IMR-90 (cell line): Measurements from ENCODE around the gene PGBD5. TPM values are rescaled to one million over a fixed set of nuclear protein-coding genes. Genes with fewer than 3 reads are reported as not detected.

Source experiments
- ATAC-seq: fragments of 200-7000 bp; cut with Tn5 transposase; 2 replicates; pipeline ENCODE4 v1.9.1; 2020; ENCODE audit warnings: low read depth, mild to moderate bottlenecking, moderate library complexity
- BruUV-seq: library from RNA; stranded (reverse); fragments of 400-500 nt; replicated peaks from 2 replicates; lab custom pipeline; 2021; lab: Mats Ljungman, UMichigan
- CTCF ChIA-PET: fragments of 300-600 bp; formaldehyde crosslinking; extraction: SDS; loops from one replicate; lab custom pipeline; 2021; ENCODE audit warnings: antibody characterized with exemption; lab: Yijun Ruan, JAX
- POLR2A ChIA-PET: fragments of 300-600 bp; sonication (Branson Sonifier 250); formaldehyde crosslinking; loops from one replicate; lab custom pipeline; 2022; ENCODE audit warnings: antibody characterized with exemption; ENCODE audit not compliant: unreplicated experiment; lab: Charles Lee
- DNase-seq: peaks from one replicate; pipeline ENCODE4 v3.0.0; 2013
- H2AFZ ChIP-seq: replicated peaks from 2 replicates; pipeline ENCODE3; 2013; ENCODE audit warnings: low read length, mild to moderate bottlenecking; ENCODE audit not compliant: poor library complexity
- H2AK5ac ChIP-seq: 2 replicates; pipeline ENCODE4 v1.6.1; 2013; ENCODE audit warnings: low read depth, low read length, inconsistent platforms
- H2AK9ac ChIP-seq: replicated peaks from 2 replicates; pipeline ENCODE3; 2013; ENCODE audit warnings: mild to moderate bottlenecking, low read depth, low read length, moderate library complexity; ENCODE audit not compliant: poor library complexity
- H2BK120ac ChIP-seq: 2 replicates; pipeline ENCODE4 v1.6.1; 2013; ENCODE audit warnings: low read depth, low read length, inconsistent platforms
- H2BK15ac ChIP-seq: 3 replicates; pipeline ENCODE4 v1.6.1; 2013; ENCODE audit warnings: low read depth, low read length, inconsistent platforms
- H2BK20ac ChIP-seq: 2 replicates; pipeline ENCODE4 v1.6.1; 2013; ENCODE audit warnings: low read depth, mild to moderate bottlenecking, inconsistent platforms, low read length, moderate library complexity
- H2BK5ac ChIP-seq: 2 replicates; pipeline ENCODE4 v1.6.1; 2013; ENCODE audit warnings: mild to moderate bottlenecking, low read depth, low read length, inconsistent platforms; ENCODE audit not compliant: poor library complexity, severe bottlenecking
- H3K14ac ChIP-seq: replicated peaks from 2 replicates; pipeline ENCODE4 v1.6.1; 2013; ENCODE audit warnings: low read depth, low read length, inconsistent platforms
- H3K18ac ChIP-seq: 2 replicates; pipeline ENCODE4 v1.6.1; 2013; ENCODE audit warnings: low read depth, low read length, control low read depth
- H3K23ac ChIP-seq: 2 replicates; pipeline ENCODE4 v1.6.1; 2013; ENCODE audit warnings: low read depth, low read length, inconsistent platforms
- H3K27ac ChIP-seq: 2 replicates; pipeline ENCODE4 v1.5.1; 2013; ENCODE audit warnings: mild to moderate bottlenecking, control low read depth, low read length; ENCODE audit not compliant: insufficient read depth
- H3K27me3 ChIP-seq: 2 replicates; pipeline ENCODE4 v1.6.1; 2013; ENCODE audit warnings: low read length; ENCODE audit not compliant: control insufficient read depth, insufficient read depth
- H3K36me3 ChIP-seq: 2 replicates; pipeline ENCODE4 v1.6.1; 2013; ENCODE audit warnings: low read length, mixed read lengths; ENCODE audit not compliant: control insufficient read depth, insufficient read depth
- H3K4ac ChIP-seq: 2 replicates; pipeline ENCODE4 v1.6.1; 2013; ENCODE audit warnings: low read depth, low read length, inconsistent platforms
- H3K4me1 ChIP-seq: 2 replicates; pipeline ENCODE4 v1.6.1; 2013; ENCODE audit warnings: low read length, mixed read lengths; ENCODE audit not compliant: control insufficient read depth, insufficient read depth
- H3K4me2 ChIP-seq: 2 replicates; pipeline ENCODE4 v1.6.1; 2013; ENCODE audit warnings: low read depth, mild to moderate bottlenecking, control low read depth, low read length, moderate library complexity
- H3K4me3 ChIP-seq: 2 replicates; pipeline ENCODE4 v1.5.1; 2013; ENCODE audit warnings: low read depth, mild to moderate bottlenecking, control low read depth, low read length, moderate library complexity; ENCODE audit not compliant: insufficient read depth
- H3K56ac ChIP-seq: 2 replicates; pipeline ENCODE4 v1.6.1; 2013; ENCODE audit warnings: low read length, inconsistent platforms; ENCODE audit not compliant: insufficient read depth; ENCODE audit errors: extremely low read depth
- H3K79me1 ChIP-seq, 2 experiments: 2 replicates each; pipeline ENCODE4 v1.6.1; 2013; ENCODE audit warnings: low read length in 2 of 2, inconsistent platforms in 1 of 2, low read depth in 1 of 2
- H3K9ac ChIP-seq: 2 replicates; pipeline ENCODE4 v1.6.1; 2013; ENCODE audit warnings: low read depth, low read length, control low read depth
- H3K9me1 ChIP-seq: 2 replicates; pipeline ENCODE4 v1.6.1; 2013; ENCODE audit warnings: low read length, inconsistent platforms; ENCODE audit not compliant: insufficient read depth
- H3K9me3 ChIP-seq: 2 replicates; pipeline ENCODE4 v1.6.1; 2013; ENCODE audit warnings: low read length; ENCODE audit not compliant: control insufficient read depth, insufficient read depth
- H4K20me1 ChIP-seq: 2 replicates; pipeline ENCODE4 v1.6.1; 2013; ENCODE audit warnings: low read length, inconsistent platforms; ENCODE audit not compliant: insufficient read depth
- H4K5ac ChIP-seq: 2 replicates; pipeline ENCODE4 v1.6.1; 2013; ENCODE audit warnings: mild to moderate bottlenecking, low read depth, low read length, control low read depth
- H4K8ac ChIP-seq, 2 experiments: 2 replicates each; pipeline ENCODE4 v1.6.1; 2013; ENCODE audit warnings: low read depth in 2 of 2, low read length in 2 of 2, control low read depth in 1 of 2, inconsistent platforms in 1 of 2
- H4K91ac ChIP-seq: 2 replicates; pipeline ENCODE4 v1.6.1; 2013; ENCODE audit warnings: low read depth, low read length, inconsistent platforms; ENCODE audit not compliant: insufficient read depth
- BHLHE40 ChIP-seq: fragments of 150-350 bp; IDR thresholded peaks from 2 replicates; pipeline ENCODE4 v1.6.1; 2016; ENCODE audit warnings: mild to moderate bottlenecking, low read depth, low read length
- CEBPB ChIP-seq: IDR thresholded peaks from 2 replicates; pipeline ENCODE4 v1.6.1; 2012; ENCODE audit warnings: low read depth, low read length, improper control_type of control experiment
- CHD1 ChIP-seq: IDR thresholded peaks from 2 replicates; pipeline ENCODE4 v1.6.1; 2012; ENCODE audit warnings: low read depth, low read length, improper control_type of control experiment
- CTCF ChIP-seq: conservative IDR thresholded peaks from 2 replicates; pipeline ENCODE4 v1.5.1; 2012; ENCODE audit warnings: mild to moderate bottlenecking, low read depth, low read length, improper control_type of control experiment
- FOS ChIP-seq: fragments of 150-350 bp; IDR thresholded peaks from 2 replicates; pipeline ENCODE4 v1.6.1; 2016; ENCODE audit warnings: low read depth, low read length
- MAFK ChIP-seq: IDR thresholded peaks from 2 replicates; pipeline ENCODE4 v1.6.1; 2012; ENCODE audit warnings: low read depth, low read length, improper control_type of control experiment
- MAZ ChIP-seq: IDR thresholded peaks from 2 replicates; pipeline ENCODE4 v1.6.1; 2012; ENCODE audit warnings: low read depth, mild to moderate bottlenecking, low read length, improper control_type of control experiment, moderate library complexity, borderline replicate concordance
- MXI1 ChIP-seq: IDR thresholded peaks from 2 replicates; pipeline ENCODE4 v1.6.1; 2012; ENCODE audit warnings: low read depth, mild to moderate bottlenecking, low read length, moderate library complexity, borderline replicate concordance
- NFE2L2 ChIP-seq: fragments of 150-350 bp; IDR thresholded peaks from 2 replicates; pipeline ENCODE4 v1.6.1; 2016; ENCODE audit warnings: low read depth, mild to moderate bottlenecking, low read length
- RAD21 ChIP-seq: IDR thresholded peaks from 2 replicates; pipeline ENCODE4 v1.6.1; 2012; ENCODE audit warnings: low read length, improper control_type of control experiment
- RCOR1 ChIP-seq: IDR thresholded peaks from 2 replicates; pipeline ENCODE4 v1.6.1; 2012; ENCODE audit warnings: mild to moderate bottlenecking, low read length, improper control_type of control experiment; ENCODE audit not compliant: insufficient replicate concordance
- RFX5 ChIP-seq: IDR thresholded peaks from 2 replicates; pipeline ENCODE4 v1.8.0; 2012; ENCODE audit warnings: low read depth, mild to moderate bottlenecking, low read length, moderate library complexity
- SMC3 ChIP-seq: fragments of 150-350 bp; IDR thresholded peaks from 2 replicates; pipeline ENCODE4 v1.6.1; 2016; ENCODE audit warnings: low read depth, mild to moderate bottlenecking, antibody characterized with exemption, low read length, moderate library complexity
- USF2 ChIP-seq: fragments of 150-350 bp; IDR thresholded peaks from 2 replicates; pipeline ENCODE4 v1.6.1; 2017; ENCODE audit warnings: mild to moderate bottlenecking, antibody characterized with exemption, low read length, low read depth
- WGBS, 2 experiments: methylation state at CpG; one replicate each; pipeline versions ENCODE4 v1.1.5 to v1.1.7; 2013; ENCODE audit warnings: missing lambda C conversion rate in 2 of 2; ENCODE audit not compliant: insufficient read length in 1 of 2; ENCODE audit errors: extremely low coverage in 2 of 2; 5-methylcytosine and 5-hydroxymethylcytosine counted together
- dilution Hi-C: fragments of 300-500 bp; cut with HindIII; formaldehyde crosslinking; loops from one replicate; pipeline ENCODE4 v1.14.3; 2018; ENCODE audit warnings: low sequenced_read_pairs; ENCODE audit not compliant: unreplicated experiment
- in situ Hi-C: fragments of 300-500 bp; cut with MboI; formaldehyde crosslinking; loops from 3 replicates; pipeline ENCODE4 v1.14.3; 2019; ENCODE audit warnings: low sequenced_read_pairs, inconsistent platforms, mixed read lengths
- intact Hi-C: fragments of 100-400 bp; cut with micrococcal nuclease; formaldehyde crosslinking; loops from 2 replicates; pipeline ENCODE4 v1.10.0; 2022
- polyA plus RNA-seq, 3 experiments: library from polyadenylated mRNA; depleted of rRNA; stranded (reverse); fragments of >200 nt; gene quantifications; 2 replicates each; pipeline ENCODE4 v1.2.3, GENCODE V29; 2012; ENCODE audit warnings: low replicate concordance in 1 of 3
- total RNA-seq: library from RNA; depleted of rRNA; stranded (reverse); fragments of >200 nt; gene quantifications from 2 replicates; pipeline ENCODE4 v1.2.3, GENCODE V29; 2012
- TF ChIP-seq, protein P1 (sequence below): fragments of 150-350 bp; IDR thresholded peaks from 2 replicates; pipeline ENCODE4 v1.6.1; 2016; ENCODE audit warnings: low read depth, mild to moderate bottlenecking, low read length, moderate library complexity, borderline replicate concordance

The PGBD5 gene
- total and polyA plus RNA-seq, 2 of the 4 experiments (the other 2 are of a cell fraction): 0.18 to 0.36 TPM

DNA sequence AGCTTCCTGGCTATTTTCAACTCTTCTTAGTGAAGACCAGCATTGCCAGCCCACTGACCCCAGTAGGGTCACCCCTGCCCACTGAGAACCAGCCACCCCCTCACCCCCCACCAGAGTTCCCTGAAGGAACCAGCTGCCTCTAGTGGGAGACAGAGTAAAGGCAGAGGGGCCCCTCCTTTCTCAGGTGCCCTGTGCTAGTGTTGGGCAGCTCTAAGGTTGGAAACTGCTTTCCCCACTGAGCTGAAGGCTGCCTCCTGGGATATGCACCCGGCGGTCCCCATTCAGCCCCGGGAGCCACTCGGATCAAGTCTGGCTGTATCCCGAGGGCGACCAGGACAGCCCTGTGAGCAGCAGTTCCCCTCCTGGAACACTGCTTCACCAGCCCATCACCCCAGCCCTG lies 111.0 kb downstream of the PGBD5 start:
- ATAC-seq (no peak), DNase-seq (no peak)
- Histone ChIP-seq H3K23ac (no peak overlapping the region), H2AFZ (no peak overlapping the region), H4K91ac (no peak overlapping the region), H4K5ac (no peak overlapping the region), H3K4me3 (no peak overlapping the region), H2BK20ac (no peak overlapping the region), H3K79me1 (no peaks in the 10 kb centered on the region), H3K27ac (no peak overlapping the region), H3K9me1 (no peaks in the 10 kb centered on the region), H3K18ac (no peak overlapping the region), H4K20me1 (no peaks in the 10 kb centered on the region), H2BK5ac (no peak overlapping the region), H3K36me3 (no peaks in the 10 kb centered on the region), H3K4me2 (no peak overlapping the region), H3K27me3 (peaks cover 2% of the 10 kb centered on the region; the same call in 1 of the 2 replicates), H4K8ac (no peak overlapping the region), H3K14ac (no peak overlapping the region), H3K4ac (no peak overlapping the region), H2BK120ac (no peak overlapping the region), H2AK5ac (no peak overlapping the region), H3K4me1 (no peaks in the 10 kb centered on the region), H3K56ac (no peak overlapping the region), H2BK15ac (no peak overlapping the region), H2AK9ac (no peak overlapping the region), H3K9ac (no peak overlapping the region), H3K9me3 (no peaks in the 10 kb centered on the region)
- TF ChIP-seq MXI1 (no peak), NFE2L2 (no peak), CTCF (no peak), BHLHE40 (no peak), CHD1 (no peak), CEBPB (no peak), SMC3 (no peak), RFX5 (no peak), FOS (no peak), MAZ (no peak), USF2 (no peak), MAFK (no peak), RCOR1 (no peak), RAD21 (no peak)
- TF ChIP-seq, protein P1, sequence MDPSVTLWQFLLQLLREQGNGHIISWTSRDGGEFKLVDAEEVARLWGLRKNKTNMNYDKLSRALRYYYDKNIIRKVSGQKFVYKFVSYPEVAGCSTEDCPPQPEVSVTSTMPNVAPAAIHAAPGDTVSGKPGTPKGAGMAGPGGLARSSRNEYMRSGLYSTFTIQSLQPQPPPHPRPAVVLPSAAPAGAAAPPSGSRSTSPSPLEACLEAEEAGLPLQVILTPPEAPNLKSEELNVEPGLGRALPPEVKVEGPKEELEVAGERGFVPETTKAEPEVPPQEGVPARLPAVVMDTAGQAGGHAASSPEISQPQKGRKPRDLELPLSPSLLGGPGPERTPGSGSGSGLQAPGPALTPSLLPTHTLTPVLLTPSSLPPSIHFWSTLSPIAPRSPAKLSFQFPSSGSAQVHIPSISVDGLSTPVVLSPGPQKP: no peak
- whole genome bisulfite sequencing, 2 experiments: 86% methylated on average over 6 of the region's 6 CpGs; no CpG with 5 or more reads in 1 of the 2 experiments
- in situ Hi-C loops (loop anchor here (10.0 to 25.0 kb wide), 2 partner anchors 650 to 1053 kb away; partner anchors contain the start of gene RAB4A), intact Hi-C loops (loop anchor here (10.0 kb wide), 1 partner anchor 1060 kb away; no protein-coding TSS in a partner anchor), dilution Hi-C loops (no loop called here)
- CTCF ChIA-PET: interaction anchor here (0.9 kb wide), 1 partner anchor 47 kb away, joined by 6 read pairs; no protein-coding TSS in a partner anchor
- POLR2A ChIA-PET: no interaction called here
- BruUV-seq: no TSS peak
